Mucosa of descending colon (tissue), 3 donors: ENCODE results near the gene HSD3B7. TPM values are rescaled to one million over a fixed set of nuclear protein-coding genes. Genes with fewer than 3 reads are reported as not detected.
"Not testable (repeated sequence)": the region's sequence is repeated elsewhere in the genome, so short reads cannot be mapped to it uniquely, and the experiment has no call there.

Experiments
- ATAC-seq: fragments of 200-7000 bp; cut with Tn5 transposase; one replicate; pipeline ENCODE4 v1.9.1; 2020; ENCODE audit warnings: mild to moderate bottlenecking, moderate library complexity
- DNase-seq, 3 donors: peaks; one replicate each; pipeline ENCODE4 v3.0.0-alpha.2; 2020
- H3K36me3 ChIP-seq: fragments of 200-600 bp; one replicate; pipeline ENCODE4 v1.8.0; 2021; ENCODE audit warnings: low read depth, mild to moderate bottlenecking
- H3K4me1 ChIP-seq: fragments of 200-600 bp; one replicate; pipeline ENCODE4 v1.8.0; 2021; ENCODE audit warnings: low read depth, mild to moderate bottlenecking
- H3K4me3 ChIP-seq: fragments of 200-600 bp; one replicate; pipeline ENCODE4 v1.8.0; 2021; ENCODE audit warnings: mild to moderate bottlenecking
- H3K9me3 ChIP-seq: fragments of 200-600 bp; one replicate; pipeline ENCODE4 v1.8.0; 2021; ENCODE audit warnings: mild to moderate bottlenecking
- intact Hi-C, 2 donors: fragments of 100-400 bp; cut with DNase I in 1 of 2; cut with micrococcal nuclease in 1 of 2; formaldehyde crosslinking; loops; one replicate each; pipeline versions ENCODE4 v1.11.0 to v1.11.1; 2022; cut with DNase I, micrococcal nuclease
- total RNA-seq, 3 donors: library from RNA; stranded (reverse); fragmentation: NEBNext Ultra II Directional in 2 of 3; extraction: Animal tissue kit (Norgen Biotek cat#: 25700) in 2 of 3; gene quantifications; one replicate each; pipeline versions ENCODE4 v1.2.1 to v1.2.4, GENCODE V29; 2021 to 2023
- TF ChIP-seq, protein P1 (sequence below): fragments of 200-600 bp; IDR thresholded peaks from one replicate; pipeline ENCODE4 v1.8.0; 2022; ENCODE audit warnings: antibody characterized with exemption, mild to moderate bottlenecking
- donor health status: DM: no; HTN: no; CAD: no; lungs with moderate emphysema.
- donor health status: DM: no; HTN: no; CAD: no.
- donor health status: DM: no; HTN: yes; CAD: no.

Gene HSD3B7
- total RNA-seq, 3 donors from 2014 or later = 16.5 to 27.7 (median 23.2) TPM

GRCh38 chr16:31010585-31011325 lies 25.7 kb downstream of the HSD3B7 start, which contains the start of gene STX1B:
STX1B (minus strand) TSS chr16:31010638; CDS start chr16:31010396, 242 bp downstream.
- intact Hi-C loops = no loop called here
- no peak for DNase-seq
- H3K4me3 ChIP-seq = no peak within 1 kb of the TSS

GRCh38 chr16:31011815-31012214 lies 26.8 kb downstream of the HSD3B7 start:
- H3K36me3 ChIP-seq, H3K4me3 ChIP-seq, H3K4me1 ChIP-seq, ATAC-seq, intact Hi-C loops, H3K9me3 ChIP-seq, DNase-seq: not testable (repeated sequence)

More at GRCh38 chr16:31010585-31011325, 25.7 kb downstream of the HSD3B7 start, which contains the start of gene STX1B:
- no peak for ATAC-seq
- Histone ChIP-seq H3K9me3 (no peaks in the 10 kb centered on the region), H3K4me1 (no peaks in the 10 kb centered on the region), H3K36me3 (no peaks in the 10 kb centered on the region)
- TF ChIP-seq, protein P1, sequence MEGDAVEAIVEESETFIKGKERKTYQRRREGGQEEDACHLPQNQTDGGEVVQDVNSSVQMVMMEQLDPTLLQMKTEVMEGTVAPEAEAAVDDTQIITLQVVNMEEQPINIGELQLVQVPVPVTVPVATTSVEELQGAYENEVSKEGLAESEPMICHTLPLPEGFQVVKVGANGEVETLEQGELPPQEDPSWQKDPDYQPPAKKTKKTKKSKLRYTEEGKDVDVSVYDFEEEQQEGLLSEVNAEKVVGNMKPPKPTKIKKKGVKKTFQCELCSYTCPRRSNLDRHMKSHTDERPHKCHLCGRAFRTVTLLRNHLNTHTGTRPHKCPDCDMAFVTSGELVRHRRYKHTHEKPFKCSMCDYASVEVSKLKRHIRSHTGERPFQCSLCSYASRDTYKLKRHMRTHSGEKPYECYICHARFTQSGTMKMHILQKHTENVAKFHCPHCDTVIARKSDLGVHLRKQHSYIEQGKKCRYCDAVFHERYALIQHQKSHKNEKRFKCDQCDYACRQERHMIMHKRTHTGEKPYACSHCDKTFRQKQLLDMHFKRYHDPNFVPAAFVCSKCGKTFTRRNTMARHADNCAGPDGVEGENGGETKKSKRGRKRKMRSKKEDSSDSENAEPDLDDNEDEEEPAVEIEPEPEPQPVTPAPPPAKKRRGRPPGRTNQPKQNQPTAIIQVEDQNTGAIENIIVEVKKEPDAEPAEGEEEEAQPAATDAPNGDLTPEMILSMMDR = no peak

GRCh38 chr16:31013292-31013691 lies 28.3 kb downstream of the HSD3B7 start:
- H3K36me3 ChIP-seq, ATAC-seq, H3K4me1 ChIP-seq, intact Hi-C loops, DNase-seq, H3K9me3 ChIP-seq, H3K4me3 ChIP-seq: not testable (repeated sequence)

DNA sequence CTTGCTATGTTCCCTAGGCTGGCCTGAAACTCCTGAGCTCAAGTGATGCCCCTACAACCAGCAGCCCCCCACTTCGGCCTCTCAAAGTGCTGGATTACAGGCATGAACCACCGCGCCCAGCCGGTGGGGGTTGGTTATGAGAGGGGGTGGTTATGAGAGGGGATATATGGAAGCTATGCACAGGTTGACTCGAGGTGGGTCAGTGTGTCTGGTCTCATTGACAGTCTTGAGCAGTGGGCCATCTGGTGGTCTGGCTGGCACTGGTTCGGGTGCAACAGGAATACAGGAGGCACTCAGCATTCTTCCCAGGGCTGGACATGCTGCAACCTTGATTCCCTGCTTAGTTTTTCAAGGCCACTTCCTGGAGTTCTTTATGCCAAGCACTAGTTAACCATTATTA lies 31.0 kb downstream of the HSD3B7 start:
- Histone ChIP-seq H3K4me1 (no peaks in the 10 kb centered on the region), H3K9me3 (no peaks in the 10 kb centered on the region), H3K4me3 (no peak overlapping the region), H3K36me3 (no peaks in the 10 kb centered on the region)
- intact Hi-C loops = no loop called here
- peak; percentile 48 for ATAC-seq
- no peak for DNase-seq
- TF ChIP-seq, protein P1 = no peak

DNA sequence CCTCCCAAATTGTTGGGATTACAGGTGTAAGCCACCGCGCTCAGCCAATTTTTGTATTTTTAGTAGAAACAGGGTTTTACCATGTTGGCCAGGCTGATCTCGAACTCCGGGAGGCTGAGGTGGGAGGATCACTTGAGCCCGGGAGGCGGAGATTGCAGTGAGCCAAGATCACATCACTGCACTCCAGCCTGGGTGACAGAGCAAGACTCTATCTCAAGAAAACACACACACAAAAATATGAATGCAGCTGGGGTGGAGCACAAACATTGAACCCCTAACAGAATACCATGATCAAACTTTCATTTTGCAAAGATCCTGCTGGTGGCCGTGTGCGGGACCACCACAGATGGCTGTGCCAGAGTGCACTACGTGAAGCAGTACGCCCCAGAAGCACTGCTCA lies 32.7 kb downstream of the HSD3B7 start:
- H3K9me3 ChIP-seq, H3K4me1 ChIP-seq, ATAC-seq, DNase-seq, H3K36me3 ChIP-seq, H3K4me3 ChIP-seq, intact Hi-C loops: not testable (repeated sequence)

- no peaks in the 10 kb centered on the region for H3K4me1 ChIP-seq
- DNase-seq (no peak), ATAC-seq (no peak)
- no peaks in the 10 kb centered on the region for H3K36me3 ChIP-seq
- TF ChIP-seq, protein P1 = no peak
- intact Hi-C loops = no loop called here
- H3K4me3 ChIP-seq = no peak overlapping the region
- H3K9me3 ChIP-seq = no peaks in the 10 kb centered on the region
Measured at GRCh38 chr16:31020536-31020935, 35.5 kb downstream of the HSD3B7 start.

DNA sequence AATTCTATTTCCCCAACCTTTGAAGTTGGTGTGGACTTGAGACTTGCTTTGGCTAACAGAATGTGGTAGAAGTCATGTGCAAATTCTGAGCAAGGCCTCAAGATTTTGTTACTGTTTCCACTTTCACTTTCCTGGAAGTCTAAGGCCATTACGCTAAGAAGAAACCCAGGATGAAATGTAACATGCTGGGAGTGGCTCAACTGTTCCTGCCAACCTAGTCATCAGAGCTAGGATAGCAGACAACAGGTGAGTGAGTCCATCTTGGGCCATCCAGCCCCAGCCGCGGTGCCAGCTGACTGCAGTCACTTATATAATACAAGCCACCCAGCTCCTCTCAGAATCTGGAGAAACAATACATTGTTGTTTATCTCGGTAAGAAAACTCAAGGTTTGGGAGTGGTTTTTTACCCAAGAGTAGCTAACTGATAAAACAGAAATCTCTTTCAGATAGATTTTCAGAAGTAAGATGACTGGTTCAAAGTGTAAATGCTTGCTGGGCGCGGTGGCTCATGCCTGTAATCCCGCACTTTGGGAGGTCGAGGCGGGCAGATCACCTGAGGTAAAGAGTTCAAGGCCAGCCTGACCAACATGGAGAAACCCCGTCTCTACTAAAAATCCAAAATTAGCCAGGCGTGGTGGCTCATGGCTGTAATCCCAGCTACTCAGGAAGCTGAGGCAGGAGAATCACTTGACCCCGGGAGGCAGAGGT lies 37.7 kb downstream of the HSD3B7 start:
- H3K4me3 ChIP-seq = no peak overlapping the region
- TF ChIP-seq, protein P1 = no peak
- no peak for DNase-seq
- intact Hi-C loops = no loop called here
- no peaks in the 10 kb centered on the region for H3K4me1 ChIP-seq
- peak; percentile 79 for ATAC-seq
- no peaks in the 10 kb centered on the region for H3K9me3 ChIP-seq
- H3K36me3 ChIP-seq = no peaks in the 10 kb centered on the region
